HG02981 (cell line): ENCODE measurements around the gene ARRB1.
A peak's percentile ranks its signal among the peaks of the same experiment; 100 is the strongest.

Experiments
- ATAC-seq: cut with Tn5 transposase; IDR thresholded peaks from one replicate; pipeline ENCODE4 v1.9.1; 2021; ENCODE audit warnings: mild to moderate bottlenecking, moderate library complexity; ENCODE audit not compliant: unreplicated experiment

ARRB1 gene

GRCh38 chr11:75303544-75304224 lies 47.8 kb downstream of the ARRB1 start:
- ATAC-seq = no peak

- ATAC-seq = no peak
Observed at GRCh38 chr11:75302371-75302770, 49.1 kb downstream of the ARRB1 start.

DNA sequence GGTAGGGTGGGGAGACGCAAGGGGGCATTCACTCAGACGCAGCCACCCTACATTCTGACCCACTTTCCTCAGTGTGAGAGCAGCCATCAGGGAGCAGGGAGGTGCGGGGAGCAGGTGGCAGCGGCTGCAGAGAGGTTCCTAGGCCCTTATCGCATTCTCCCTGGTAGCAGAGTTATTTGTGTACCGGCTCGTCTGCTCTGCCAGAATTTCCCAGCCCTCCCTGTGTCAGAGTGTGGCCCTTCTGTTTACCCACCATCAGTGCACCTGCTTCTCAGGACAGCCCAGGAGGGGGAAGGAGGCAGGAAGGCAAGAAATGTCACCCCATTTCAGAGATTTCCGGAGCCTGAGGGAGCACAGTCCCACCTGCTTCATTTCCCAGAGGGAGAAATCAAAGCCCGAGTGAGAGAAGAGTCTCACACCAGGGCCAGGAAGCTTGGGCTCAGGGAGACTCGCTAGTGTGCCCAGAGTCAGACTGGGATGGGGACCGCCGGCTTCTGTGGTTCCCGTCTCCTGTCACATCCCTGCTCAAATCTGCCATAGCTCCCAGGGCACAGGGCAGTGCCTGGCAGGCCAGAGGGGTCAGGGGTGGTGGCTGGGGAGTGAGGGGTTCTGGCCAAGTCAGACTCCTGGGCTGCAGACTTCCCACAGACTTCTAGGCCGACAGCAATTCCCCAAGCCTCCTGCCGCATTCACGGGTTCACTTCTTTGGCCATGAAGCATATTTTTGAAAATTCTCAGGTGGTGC lies 49.7 kb downstream of the ARRB1 start:
- no peak for ATAC-seq

- ATAC-seq = no peak
Observed at GRCh38 chr11:75301131-75301530, 50.3 kb downstream of the ARRB1 start.

DNA sequence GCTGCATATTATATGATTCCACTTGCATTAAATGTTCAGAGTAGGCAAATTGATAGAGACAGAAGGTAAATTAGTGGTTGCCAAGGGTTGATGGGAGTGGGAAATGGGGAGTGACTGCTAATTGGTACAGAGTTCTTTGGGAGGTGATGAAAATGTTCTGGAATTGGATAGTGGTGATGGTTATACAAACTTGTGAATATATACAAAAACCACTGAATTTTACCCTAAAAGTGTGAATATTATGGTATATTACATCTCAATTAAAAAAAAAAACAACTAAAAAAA lies 52.5 kb downstream of the ARRB1 start:
- ATAC-seq = no peak

DNA sequence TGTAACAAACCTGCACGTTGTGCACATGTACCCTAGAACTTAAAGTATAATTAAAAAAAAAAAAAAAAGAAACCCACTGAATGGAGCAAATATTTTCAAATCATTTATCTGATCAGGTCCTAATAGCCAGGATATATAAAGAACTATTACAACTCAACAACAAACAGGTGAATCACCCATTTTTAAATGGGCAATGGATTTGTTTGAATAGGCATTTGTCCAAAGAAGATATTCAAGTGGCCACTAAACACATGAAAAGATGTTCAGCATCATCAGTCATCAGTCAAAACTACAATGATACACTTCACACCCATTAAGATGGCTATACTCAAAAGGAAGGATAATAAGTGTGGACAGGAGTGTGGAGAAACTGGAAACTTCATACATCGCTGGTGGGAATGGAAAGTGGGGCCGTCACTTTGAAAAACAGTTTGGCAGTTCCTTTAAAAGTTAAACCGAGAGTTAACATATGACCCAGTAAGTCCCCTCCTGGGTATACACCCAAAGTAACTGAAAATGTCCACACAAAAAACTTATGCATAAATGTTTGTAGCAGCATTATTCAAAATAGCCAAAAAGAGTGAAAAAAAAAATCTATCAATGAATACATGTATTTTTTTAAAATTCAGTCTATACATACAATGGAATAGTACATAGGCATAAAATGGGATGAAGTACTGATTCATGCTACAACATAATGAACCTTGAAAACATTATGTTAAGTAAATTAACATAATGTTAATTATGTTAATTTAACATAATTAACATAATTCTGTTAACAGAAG lies 53.1 kb downstream of the ARRB1 start:
- no peak for ATAC-seq

- no peak for ATAC-seq
Observed at GRCh38 chr11:75293903-75294302, 57.6 kb downstream of the ARRB1 start.

GRCh38 chr11:75292943-75293342 lies 58.5 kb downstream of the ARRB1 start:
- no peak for ATAC-seq

- no peak for ATAC-seq
Observed at GRCh38 chr11:75291741-75292140, 59.7 kb downstream of the ARRB1 start.

DNA sequence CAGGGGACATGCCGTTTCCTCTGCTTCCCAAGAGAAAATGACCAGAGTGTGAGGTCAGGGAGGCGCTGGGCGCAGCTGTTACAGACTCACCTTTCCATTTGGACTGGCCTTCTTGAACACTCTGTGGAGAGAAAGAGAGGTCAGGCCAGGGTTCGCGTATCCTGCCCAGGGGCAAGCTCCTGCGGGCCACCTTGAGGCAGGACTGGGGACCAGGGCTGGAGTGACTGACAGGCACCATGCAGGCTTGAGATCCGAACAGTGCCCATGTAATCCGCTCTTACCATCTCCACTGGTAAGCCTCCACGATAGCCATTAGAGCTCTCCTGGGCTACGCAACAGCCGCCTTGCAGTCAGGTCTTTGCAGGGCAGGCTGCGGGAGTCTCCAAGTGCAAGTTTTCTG lies 61.5 kb downstream of the ARRB1 start:
- ATAC-seq = no peak

DNA sequence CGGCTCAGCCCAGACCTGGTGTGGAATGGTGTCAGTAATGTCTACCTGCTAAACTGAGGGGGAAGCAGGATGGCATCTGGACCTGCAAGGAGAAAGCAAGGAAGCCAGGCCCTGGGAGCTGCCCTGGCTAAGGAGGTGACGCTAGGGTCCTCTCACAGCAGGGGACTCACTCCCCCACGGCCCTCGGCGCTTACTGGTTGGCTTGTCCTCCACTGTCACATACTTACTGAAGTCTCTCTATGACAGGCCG lies 62.0 kb downstream of the ARRB1 start:
- ATAC-seq = no peak

- no peak for ATAC-seq
Observed at GRCh38 chr11:75287579-75287978, 63.9 kb downstream of the ARRB1 start.

GRCh38 chr11:75286826-75287465 lies 64.5 kb downstream of the ARRB1 start:
- no peak for ATAC-seq

GRCh38 chr11:75285776-75286360 lies 65.6 kb downstream of the ARRB1 start:
- no peak for ATAC-seq

- no peak for ATAC-seq
Observed at GRCh38 chr11:75283391-75283931, 68.0 kb downstream of the ARRB1 start.

- ATAC-seq = no peak
Observed at GRCh38 chr11:75281469-75282095, 69.9 kb downstream of the ARRB1 start.

GRCh38 chr11:75280770-75281468 lies 70.5 kb downstream of the ARRB1 start:
- no peak for ATAC-seq

GRCh38 chr11:75280227-75280701 lies 71.2 kb downstream of the ARRB1 start:
- ATAC-seq = peak; percentile 45

- no peak for ATAC-seq
Observed at GRCh38 chr11:75279273-75279672, 72.2 kb downstream of the ARRB1 start.
